Measurements from ENCODE around the gene EIF5.

The EIF5 gene

DNA sequence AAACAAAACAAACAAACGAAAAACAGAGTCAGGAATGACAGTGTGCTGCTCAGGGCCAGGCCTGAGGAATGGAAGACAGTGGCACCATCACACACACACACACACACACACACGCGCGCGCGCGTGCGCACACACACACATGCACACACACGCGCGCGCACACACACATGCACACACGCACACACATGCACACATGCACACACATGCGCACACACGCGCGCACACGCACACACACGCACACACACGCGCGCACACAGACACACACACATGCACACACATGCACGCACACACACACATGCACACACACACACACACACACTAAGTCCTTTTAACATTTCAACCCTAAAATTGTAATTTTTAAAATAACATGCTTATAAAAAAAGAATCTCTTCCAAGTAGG, 38.0 kb downstream of the EIF5 start:
- no peak for DNase-seq (ENCODE audit: low read depth)

DNA sequence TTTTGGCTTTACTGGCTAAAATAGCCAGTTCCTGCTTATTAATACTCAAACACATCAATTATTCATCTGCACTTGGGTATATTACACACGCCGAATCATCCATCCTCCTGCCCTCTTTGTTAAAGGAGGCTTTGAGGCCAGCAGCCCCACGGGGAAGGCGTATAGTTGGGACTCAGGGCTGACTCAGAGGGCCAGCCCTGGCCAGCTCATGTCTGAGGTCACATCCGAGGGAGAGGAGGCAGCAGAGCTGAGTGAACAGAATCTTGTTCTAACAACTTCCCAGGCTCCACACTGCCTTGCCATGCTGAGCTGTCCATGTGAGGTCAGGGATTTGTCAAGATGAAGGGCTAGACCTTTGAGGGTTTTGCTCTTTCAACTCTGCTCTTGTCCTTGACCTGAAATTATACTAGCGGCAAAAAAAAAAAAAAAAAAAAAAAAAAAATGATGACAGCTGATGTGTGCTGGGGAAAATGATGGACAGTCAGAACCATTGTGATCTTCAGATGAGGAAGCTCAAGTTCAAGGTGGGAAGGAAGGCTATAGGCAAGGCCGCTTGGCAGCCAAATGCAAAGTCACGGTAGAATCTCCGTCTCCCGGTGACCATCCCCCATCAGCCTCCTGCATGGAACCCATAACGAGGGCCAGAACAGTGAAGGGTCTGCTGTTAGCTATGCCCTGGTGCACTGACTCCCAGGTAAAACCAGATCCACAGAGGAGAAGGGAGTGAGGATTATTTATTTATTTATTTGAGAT, 38.7 kb downstream of the EIF5 start:
- DNase-seq (ENCODE audit: low read depth): no peak

DNA sequence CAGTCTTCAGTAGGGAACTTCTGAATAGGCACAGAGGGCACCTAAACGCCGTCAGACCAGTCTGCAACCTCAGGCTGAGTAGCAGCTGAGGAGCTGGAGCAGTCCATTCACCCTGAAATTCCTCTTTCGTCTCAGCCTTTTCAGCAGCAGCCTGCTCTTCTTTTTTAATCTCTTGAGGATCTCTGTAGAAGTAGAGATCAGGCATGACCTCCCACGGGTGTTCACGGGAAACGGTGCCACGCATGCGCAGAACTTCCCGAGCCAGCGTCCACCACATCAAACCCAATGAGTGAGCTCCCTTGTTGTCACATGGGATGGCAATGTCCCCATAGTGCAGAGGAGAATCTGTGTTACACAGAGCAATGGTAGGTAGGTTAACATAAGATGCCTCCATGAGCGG, 40.1 kb downstream of the EIF5 start:
- DNase-seq (ENCODE audit: low read depth): no peak

GRCh38 chr14:103377522-103378037, 43.5 kb downstream of the EIF5 start:
- no peak for DNase-seq (ENCODE audit: low read depth)

DNA sequence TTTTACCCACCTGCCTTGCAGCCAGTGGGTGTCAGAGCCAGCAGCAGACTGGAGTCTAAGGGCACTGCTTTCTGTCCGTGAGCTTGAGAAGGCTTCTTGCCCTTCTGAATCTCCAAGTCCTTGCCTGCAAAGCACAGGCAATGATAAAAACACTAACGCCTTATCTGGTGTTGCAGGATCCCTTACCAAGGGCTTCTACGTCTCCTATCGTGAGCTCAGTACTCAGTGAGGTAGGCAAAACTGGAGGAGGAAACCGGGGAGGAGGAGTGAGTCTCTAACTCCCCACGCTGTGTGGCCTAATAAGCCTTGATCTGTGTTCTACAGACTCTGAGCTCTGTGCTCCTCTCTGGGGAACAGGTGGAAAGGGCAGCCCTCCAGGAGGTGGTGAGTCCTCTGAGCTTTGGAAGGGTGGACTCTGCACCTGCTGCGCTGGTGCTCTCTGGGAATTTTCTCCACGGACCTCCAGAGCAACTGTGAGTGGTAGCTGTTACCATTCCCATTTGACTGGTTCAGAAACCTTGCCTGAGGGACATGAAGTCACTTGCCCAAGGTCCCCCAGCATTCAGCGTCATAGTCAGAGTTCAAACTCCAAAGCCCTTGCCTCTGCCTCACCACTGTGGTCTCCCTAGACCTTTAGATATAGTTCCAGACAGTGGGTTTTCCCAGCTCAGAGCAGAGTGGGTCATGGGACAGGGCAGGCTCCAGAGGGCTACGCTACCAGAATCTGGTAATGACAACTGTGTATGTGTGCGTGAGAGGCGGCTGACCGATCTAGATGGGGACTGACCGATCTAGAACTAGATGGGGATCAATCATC, 44.2 kb downstream of the EIF5 start:
- no peak for DNase-seq (ENCODE audit: low read depth)

DNA sequence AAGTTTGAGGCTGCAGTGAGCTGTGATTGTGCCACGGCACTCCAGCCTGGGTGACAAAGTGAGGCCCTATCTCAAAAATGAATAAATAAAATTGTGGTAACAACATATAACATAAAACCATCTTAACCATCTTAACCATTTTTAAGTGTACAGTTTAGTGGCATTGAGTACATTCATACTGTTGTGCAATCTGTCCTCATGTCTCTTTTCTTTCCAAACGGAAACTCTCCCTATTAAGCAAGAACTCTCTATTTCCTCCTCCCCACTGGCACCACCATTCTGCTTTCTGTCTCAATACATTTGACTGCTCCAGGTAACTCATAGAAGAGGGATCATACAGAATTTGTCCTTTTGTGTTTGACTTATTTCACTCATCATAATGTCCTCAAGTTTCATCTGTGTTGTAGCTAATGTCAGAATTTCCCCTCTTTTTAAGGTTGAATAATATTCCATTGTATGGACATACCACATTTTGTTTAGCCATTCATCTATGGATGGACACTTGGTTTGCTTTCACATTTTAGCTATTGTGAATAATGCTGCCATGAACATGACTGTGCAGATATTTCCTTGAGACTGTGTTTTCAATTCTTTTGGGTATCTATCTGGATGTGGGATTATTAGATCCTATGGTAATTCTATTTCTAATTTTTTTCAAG, 46.8 kb downstream of the EIF5 start:
- no peak for DNase-seq (ENCODE audit: low read depth)

DNA sequence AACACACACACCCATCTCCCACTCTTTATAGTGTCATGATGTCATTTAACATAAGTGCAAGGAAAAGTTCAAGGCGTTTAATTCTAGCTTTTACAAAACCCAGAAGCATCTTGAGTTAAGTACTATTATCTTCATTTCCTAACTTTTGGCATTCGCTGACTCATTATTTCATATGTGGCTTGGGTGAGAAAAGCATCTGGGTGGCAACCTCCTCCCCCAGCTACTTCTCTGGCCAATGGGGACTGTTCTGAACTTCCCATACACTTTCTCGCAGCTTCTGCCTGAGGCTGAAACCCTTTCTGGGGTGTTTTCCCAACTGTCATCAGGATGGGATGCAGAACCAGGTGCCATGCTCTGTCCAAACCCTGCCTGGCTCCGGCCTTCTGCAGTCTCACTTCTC, 48.3 kb downstream of the EIF5 start:
- no peak for DNase-seq (ENCODE audit: low read depth)

- no peak for DNase-seq (ENCODE audit: low read depth)
Measured at GRCh38 chr14:103384450-103385151, 50.6 kb downstream of the EIF5 start.

DNA sequence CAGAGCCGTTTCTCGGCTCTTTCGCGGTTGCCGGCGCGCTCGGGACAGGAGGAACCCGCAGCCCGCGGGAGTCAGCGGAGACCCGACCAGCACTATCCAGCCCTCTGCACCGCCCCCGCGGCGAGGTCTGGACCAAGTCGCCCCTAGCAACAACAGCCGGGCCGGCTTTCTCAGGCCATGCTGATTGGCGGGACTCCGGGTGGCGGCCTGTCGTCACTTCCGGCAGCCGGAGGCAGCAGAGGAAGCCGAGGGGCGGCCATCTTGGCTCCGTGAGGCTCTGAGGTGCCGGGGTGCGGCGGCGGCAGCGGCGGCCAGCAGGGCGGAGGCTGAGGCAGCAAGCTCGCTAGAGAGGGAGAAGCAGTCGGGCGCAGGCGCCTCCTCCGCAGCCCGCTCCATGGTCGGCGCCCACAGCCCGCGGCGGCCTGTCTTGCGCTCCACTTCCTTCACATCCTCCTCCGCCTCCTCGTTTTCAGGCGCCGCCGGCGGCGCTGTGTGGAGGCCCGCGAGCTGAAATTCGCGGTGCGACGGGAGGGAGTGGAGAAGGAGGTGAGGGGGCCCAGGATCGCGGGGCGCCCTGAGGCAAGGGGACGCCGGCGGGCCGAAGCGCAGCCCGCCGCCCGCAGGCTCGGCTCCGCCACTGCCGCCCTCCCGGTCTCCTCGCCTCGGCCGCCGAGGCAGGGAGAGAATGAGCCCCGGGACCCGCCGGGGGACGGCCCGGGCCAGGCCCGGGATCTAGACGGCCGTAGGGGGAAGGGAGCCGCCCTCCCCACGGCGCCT, 51.3 kb downstream of the EIF5 start, which contains the start of gene MARK3:
Gene MARK3, plus strand, starts transcription at position 264 of the 777 bp plus-strand sequence. CDS start 615 bp downstream, outside the sequence.
- DNase-seq (ENCODE audit: low read depth): peak; percentile 92

GRCh38 chr14:103385929-103386712, 52.1 kb downstream of the EIF5 start:
- peak; percentile 19 for DNase-seq (ENCODE audit: low read depth)

- no peak for DNase-seq (ENCODE audit: low read depth)
Measured at GRCh38 chr14:103386713-103387329, 52.8 kb downstream of the EIF5 start.

DNA sequence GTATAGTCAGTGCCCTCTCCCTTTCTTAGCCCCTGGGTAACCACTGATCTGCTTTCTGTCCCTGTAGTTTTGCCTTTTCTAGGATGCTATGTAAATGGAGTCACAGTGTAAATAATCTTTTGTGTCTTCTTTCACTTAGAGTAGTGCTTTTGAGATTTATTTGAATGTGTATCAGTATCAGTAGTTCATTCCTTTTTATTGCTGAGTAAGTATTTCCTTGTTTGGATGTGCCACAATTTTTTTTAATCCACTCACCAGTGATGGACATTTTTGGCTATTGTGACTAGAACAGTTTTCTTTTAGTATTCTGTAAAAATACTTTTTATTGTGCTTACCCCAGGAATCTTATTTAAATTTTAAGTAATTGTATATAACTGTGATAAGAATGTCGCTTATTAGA, 54.6 kb downstream of the EIF5 start:
- DNase-seq (ENCODE audit: low read depth): no peak

DNA sequence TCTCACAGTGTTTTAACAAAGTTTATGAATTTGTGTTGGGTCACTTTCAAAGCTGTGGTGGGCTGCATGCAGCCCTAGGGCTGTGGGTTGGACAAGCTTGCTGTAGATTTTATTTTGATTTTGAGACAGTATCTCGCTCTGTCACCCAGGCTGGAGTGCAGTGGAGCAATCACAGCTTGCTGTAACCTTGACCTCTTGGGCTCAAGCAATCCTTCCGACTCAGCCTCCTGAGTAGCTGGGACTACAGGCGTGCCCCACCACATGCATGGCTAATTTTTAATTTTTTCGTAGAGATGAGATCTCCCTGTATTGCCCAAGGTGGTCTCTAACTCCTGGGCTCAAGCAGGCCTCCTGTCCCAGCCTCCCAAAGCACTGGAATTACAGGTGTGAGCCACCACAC, 56.6 kb downstream of the EIF5 start:
- DNase-seq (ENCODE audit: low read depth): no peak

DNA sequence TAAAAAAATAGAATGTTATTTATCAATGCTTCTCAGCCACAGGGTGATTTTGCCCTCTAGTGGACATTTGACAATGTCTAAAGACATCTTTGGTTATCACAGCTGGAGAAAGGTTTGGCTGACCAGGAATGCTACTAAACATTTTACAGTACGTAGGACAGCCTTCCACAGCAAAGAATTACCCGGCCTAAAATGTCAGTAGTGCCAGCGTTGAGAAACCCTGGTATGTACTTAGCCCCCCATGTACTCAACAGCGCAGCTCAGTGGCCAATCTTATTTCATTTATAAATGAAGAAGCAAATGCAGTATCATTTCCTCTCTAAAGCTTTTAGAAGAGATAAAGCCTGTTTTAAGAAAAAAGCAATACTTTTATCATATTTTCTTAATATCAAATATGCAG, 57.0 kb downstream of the EIF5 start:
- no peak for DNase-seq (ENCODE audit: low read depth)

DNA sequence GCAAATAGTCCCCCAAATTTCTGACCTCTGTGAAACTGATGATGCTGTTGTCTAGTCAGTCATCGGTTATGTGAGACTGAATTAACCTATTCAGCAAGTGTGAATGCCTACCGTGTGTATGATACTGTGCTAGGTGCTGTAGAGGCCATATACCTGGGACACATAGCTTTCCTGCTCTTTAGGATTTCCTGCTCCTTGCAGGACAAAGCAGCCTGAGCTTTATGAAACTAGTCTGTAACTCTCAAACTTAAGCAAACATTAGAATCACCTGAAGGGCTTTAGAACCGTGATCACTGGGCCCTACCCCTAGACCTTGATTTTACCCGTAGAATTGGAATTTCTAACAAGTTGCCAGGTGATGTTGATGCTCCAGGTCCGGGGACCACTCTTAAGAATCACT, 58.1 kb downstream of the EIF5 start:
- DNase-seq (ENCODE audit: low read depth): no peak

- no peak for DNase-seq (ENCODE audit: low read depth)
Measured at GRCh38 chr14:103392572-103392971, 58.5 kb downstream of the EIF5 start.

- no peak for DNase-seq (ENCODE audit: low read depth)
Measured at GRCh38 chr14:103393070-103393469, 59.0 kb downstream of the EIF5 start.

GRCh38 chr14:103393676-103394626, 59.9 kb downstream of the EIF5 start:
- DNase-seq (ENCODE audit: low read depth): no peak

Data from stimulated activated CD8-positive, alpha-beta memory T cell treated with anti-CD3 and anti-CD28 coated beads, Interleukin-15, amount 100 ng/mL, for 24 hours (primary cell).